HepG2 (cell line): ENCODE data around the gene NT5DC2. TPM values are rescaled to one million over a fixed set of nuclear protein-coding genes. Genes with fewer than 3 reads are reported as not detected.

Experiments
- ATAC-seq: fragments of 200-7000 bp; cut with Tn5 transposase; 3 replicates; pipeline ENCODE4 v1.9.1; 2020; ENCODE audit warnings: mild to moderate bottlenecking, moderate library complexity
- BruUV-seq: library from RNA; stranded (reverse); fragments of 400-500 nt; replicated peaks from 2 replicates; lab custom pipeline; 2021; lab: Mats Ljungman, UMichigan
- CTCF ChIA-PET: fragments of 300-600 bp; formaldehyde crosslinking; extraction: SDS; loops from one replicate; lab custom pipeline; 2021; ENCODE audit warnings: low total read pairs, inconsistent platforms, low intra/inter-chr PET ratio; lab: Yijun Ruan, JAX
- POLR2A ChIA-PET: fragments of 350-600 bp; sonication (Branson Sonifier 250); formaldehyde crosslinking; loops from one replicate; lab custom pipeline; 2020; ENCODE audit warnings: antibody characterized with exemption, inconsistent platforms; lab: Yijun Ruan, JAX
- DNase-seq: peaks from one replicate; pipeline ENCODE4 v3.0.0-alpha.2; 2015; ENCODE audit warnings: low spot score
- FAIRE-seq: peaks from 3 replicates; lab custom pipeline; 2011; peaks lifted over from hg19 to GRCh38; lab: Jason Lieb, UNC
- H2AFZ ChIP-seq: one replicate; pipeline ENCODE4 v1.6.1; 2011; ENCODE audit warnings: low read length, inconsistent platforms
- H3K27ac ChIP-seq: fragments of 300-600 bp; 3 replicates; pipeline ENCODE4 v1.8.0; 2011; ENCODE audit warnings: mixed run types, mild to moderate bottlenecking, mixed read lengths, low read length, inconsistent platforms; ENCODE audit not compliant: insufficient read depth; ENCODE audit errors: extremely low read length
- H3K27me3 ChIP-seq, 2 experiments: fragments of 200-600 bp in 1 of 2; 2 replicates in 1 of 2; 3 replicates in 1 of 2; pipeline versions ENCODE4 v1.6.0 to v1.8.0; 2011; ENCODE audit warnings: low read length in 2 of 2, mild to moderate bottlenecking in 2 of 2, moderate library complexity in 2 of 2, inconsistent platforms in 1 of 2; ENCODE audit not compliant: insufficient read depth in 2 of 2, control insufficient read depth in 1 of 2
- H3K36me3 ChIP-seq, 2 experiments: fragments of 200-600 bp in 1 of 2; replicated peaks in 1 of 2; 2 replicates in 1 of 2; 3 replicates in 1 of 2; pipeline versions ENCODE4 v1.5.1 to v1.8.0; 2011; ENCODE audit warnings: low read length in 2 of 2, inconsistent platforms in 1 of 2; ENCODE audit not compliant: insufficient read depth in 2 of 2, control insufficient read depth in 1 of 2
- H3K4me1 ChIP-seq: 2 replicates; pipeline ENCODE4 v1.5.1; 2012; ENCODE audit warnings: low read length, inconsistent platforms; ENCODE audit not compliant: insufficient read depth
- H3K4me2 ChIP-seq: 2 replicates; pipeline ENCODE4 v1.6.0; 2011; ENCODE audit warnings: low read depth, low read length, inconsistent platforms
- H3K4me3 ChIP-seq, 3 experiments: fragments of 200-600 bp in 1 of 3; sonication (generic), shearing (Covaris generic) in 1 of 3; replicated peaks in 1 of 3; 2 replicates each; pipeline ENCODE4 v1.5.1; 2011 to 2016; ENCODE audit warnings: low read length in 3 of 3, inconsistent platforms in 2 of 3, low read depth in 2 of 3, mild to moderate bottlenecking in 2 of 3, control low read depth in 1 of 3, mixed read lengths in 1 of 3; ENCODE audit not compliant: insufficient read depth in 1 of 3
- H3K79me2 ChIP-seq: one replicate; pipeline ENCODE4 v1.6.1; 2011; ENCODE audit warnings: low read length, inconsistent platforms; ENCODE audit not compliant: insufficient read depth
- H3K9ac ChIP-seq: 2 replicates; pipeline ENCODE4 v1.6.0; 2011; ENCODE audit warnings: mild to moderate bottlenecking, low read depth, low read length, inconsistent platforms; ENCODE audit not compliant: insufficient read depth
- H3K9me3 ChIP-seq: 2 replicates; pipeline ENCODE4 v1.5.1; 2012; ENCODE audit warnings: mild to moderate bottlenecking, low read length
- H4K20me1 ChIP-seq: 2 replicates; pipeline ENCODE4 v1.6.0; 2011; ENCODE audit warnings: inconsistent platforms, mild to moderate bottlenecking, low read length, moderate library complexity; ENCODE audit not compliant: insufficient read depth
- BORCS8-MEF2B ChIP-seq: sonication (generic); formaldehyde crosslinking; IDR thresholded peaks from 2 replicates; pipeline ENCODE4 v1.8.0; 2022; ENCODE audit warnings: mild to moderate bottlenecking, missing genetic modification reagents
- ETV5 ChIP-seq: IDR thresholded peaks from 2 replicates; pipeline ENCODE4 v1.6.1; 2018; ENCODE audit warnings: missing biosample characterization, missing genetic modification reagents, inconsistent platforms, borderline replicate concordance
- MAFK ChIP-seq, 2 experiments: IDR thresholded peaks in 1 of 2; conservative IDR thresholded peaks in 1 of 2; 2 replicates each; pipeline ENCODE4 v1.6.1; 2011; ENCODE audit warnings: improper control_type of control experiment in 2 of 2, low read length in 2 of 2
- MEF2D ChIP-seq: sonication (generic); formaldehyde crosslinking; IDR thresholded peaks from 2 replicates; pipeline ENCODE4 v1.5.1; 2020; ENCODE audit warnings: mild to moderate bottlenecking, missing genetic modification reagents
- REL ChIP-seq: sonication (generic); formaldehyde crosslinking; conservative IDR thresholded peaks from 2 replicates; pipeline ENCODE4 v1.8.0; 2022; ENCODE audit warnings: mild to moderate bottlenecking, missing genetic modification reagents, moderate library complexity
- ZNF709 ChIP-seq: sonication (generic); formaldehyde crosslinking; IDR thresholded peaks from 2 replicates; pipeline ENCODE4 v1.5.0; 2020; ENCODE audit warnings: mild to moderate bottlenecking, missing genetic modification reagents
- WGBS: methylation state at CpG from one replicate; pipeline ENCODE4 v1.1.6; 2017; ENCODE audit warnings: low lambda C conversion rate; 5-methylcytosine and 5-hydroxymethylcytosine counted together
- in situ Hi-C: cut with HindIII; loops from 2 replicates; pipeline ENCODE4 v1.10.0; 2017; ENCODE audit warnings: low pct_unique_long_range_greater_than_20kb; ENCODE audit not compliant: extremely low pct_ligation_motif_present
- intact Hi-C: fragments of 100-400 bp; cut with micrococcal nuclease; formaldehyde crosslinking; loops from one replicate; pipeline ENCODE4 v1.10.0; 2022; ENCODE audit not compliant: unreplicated experiment
- polyA plus RNA-seq, 8 experiments: library from polyadenylated mRNA; depleted of rRNA in 3 of 8; stranded (reverse) in 7 of 8; unstranded in 1 of 8; fragments of >200 nt; fragmentation: Illumina TruSeq in 4 of 8; extraction: Trizol in 4 of 8; gene quantifications; 2 replicates each; pipeline versions ENCODE4 v1.2.1 to v1.2.3, GENCODE V29; 2011 to 2016; ENCODE audit warnings: low read depth in 4 of 8, missing spikeins in 1 of 8, mixed read lengths in 1 of 8; ENCODE audit not compliant: insufficient read depth in 1 of 8
- total RNA-seq, 5 experiments: library from RNA; depleted of rRNA; stranded (reverse); fragments of >200 nt; fragmentation: Illumina TruSeq; extraction: Trizol; gene quantifications; 2 replicates each; pipeline ENCODE4 v1.2.3, GENCODE V29; 2016; ENCODE audit warnings: low read depth in 1 of 5
- TF ChIP-seq, protein P1 (sequence below): sonication (generic); formaldehyde crosslinking; IDR thresholded peaks from 2 replicates; pipeline ENCODE4 v1.9.0; 2021; ENCODE audit warnings: missing genetic modification reagents, mild to moderate bottlenecking, borderline replicate concordance
- TF ChIP-seq, protein P2 (sequence below): sonication (generic); formaldehyde crosslinking; IDR thresholded peaks from 2 replicates; pipeline ENCODE4 v1.5.0; 2020; ENCODE audit warnings: mild to moderate bottlenecking, low read depth, missing genetic modification reagents, borderline replicate concordance

The NT5DC2 gene
- total and polyA plus RNA-seq, 2 of the 13 experiments (the other 11 are each of a cell fraction or from before 2014, with no cell fraction given): 131 to 240 TPM

DNA sequence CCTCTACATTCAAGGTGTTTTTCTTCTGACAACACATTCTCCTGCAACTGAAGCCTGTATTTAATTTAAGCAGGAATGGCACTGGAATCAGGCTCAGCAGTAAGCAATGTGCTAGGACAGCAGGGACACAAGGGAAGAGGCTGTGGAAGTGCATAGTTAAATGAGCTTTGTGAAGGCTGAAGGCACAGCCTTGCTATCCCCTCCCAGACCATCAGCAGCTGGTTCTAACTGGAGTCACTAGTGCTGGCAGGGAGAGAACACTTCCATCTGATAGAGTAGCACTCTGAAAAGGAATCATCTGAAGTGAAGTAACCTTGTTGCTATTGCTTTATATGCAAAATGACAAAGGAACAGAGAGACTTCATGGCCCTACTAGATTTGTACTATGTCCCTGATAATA, 17.5 kb upstream of the NT5DC2 start (continued):
- TF ChIP-seq, protein P1, sequence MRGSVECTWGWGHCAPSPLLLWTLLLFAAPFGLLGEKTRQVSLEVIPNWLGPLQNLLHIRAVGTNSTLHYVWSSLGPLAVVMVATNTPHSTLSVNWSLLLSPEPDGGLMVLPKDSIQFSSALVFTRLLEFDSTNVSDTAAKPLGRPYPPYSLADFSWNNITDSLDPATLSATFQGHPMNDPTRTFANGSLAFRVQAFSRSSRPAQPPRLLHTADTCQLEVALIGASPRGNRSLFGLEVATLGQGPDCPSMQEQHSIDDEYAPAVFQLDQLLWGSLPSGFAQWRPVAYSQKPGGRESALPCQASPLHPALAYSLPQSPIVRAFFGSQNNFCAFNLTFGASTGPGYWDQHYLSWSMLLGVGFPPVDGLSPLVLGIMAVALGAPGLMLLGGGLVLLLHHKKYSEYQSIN (CRISPR knock-in tag): no peak
- no peak for TF ChIP-seq MEF2D (CRISPR knock-in tag)
- no peak for TF ChIP-seq REL (CRISPR knock-in tag)
- no peak for TF ChIP-seq BORCS8-MEF2B
- TF ChIP-seq ETV5: no peak
- TF ChIP-seq ZNF709 (CRISPR knock-in tag): no peak
- TF ChIP-seq, all 625 proteins: peak for 0

DNA sequence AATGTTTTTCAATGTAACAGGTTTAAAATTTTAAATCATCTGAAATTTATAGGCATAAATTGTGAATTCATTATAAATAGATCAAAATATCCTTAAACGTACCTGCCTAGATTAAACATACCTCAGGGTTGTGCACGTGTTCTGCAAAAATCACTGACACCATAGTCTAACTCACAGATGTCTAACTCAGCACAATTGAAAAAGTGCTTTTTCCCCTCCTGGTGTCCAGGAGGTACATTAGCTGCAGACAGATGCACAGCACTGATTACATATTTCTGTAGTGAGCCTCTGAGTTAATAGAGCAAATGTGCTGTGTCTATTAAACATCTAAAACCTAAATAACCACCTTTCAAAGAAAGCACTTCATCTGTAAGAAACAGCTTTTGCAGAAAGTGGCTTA, 13.5 kb upstream of the NT5DC2 start:
- no peak overlapping the region for H3K4me2 ChIP-seq
- TF ChIP-seq, protein P2, sequence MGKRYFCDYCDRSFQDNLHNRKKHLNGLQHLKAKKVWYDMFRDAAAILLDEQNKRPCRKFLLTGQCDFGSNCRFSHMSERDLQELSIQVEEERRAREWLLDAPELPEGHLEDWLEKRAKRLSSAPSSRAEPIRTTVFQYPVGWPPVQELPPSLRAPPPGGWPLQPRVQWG (CRISPR knock-in tag): no peak
- 0 out of 4 replicates have a peak, but pooled peaks of 1 of the 2 experiments have one; percentile 9 for TF ChIP-seq MAFK (conservative IDR thresholded peaks at IDR 0.05 in 1 of 2, IDR thresholded peaks at IDR 0.05 in 1 of 2; ENCODE audit: low read length in 2 of 2)
- H3K4me3 ChIP-seq: no peak overlapping the region
- no peak overlapping the region for H2AFZ ChIP-seq
- no peaks in the 10 kb centered on the region for H3K27me3 ChIP-seq
- WGBS: 94% methylated on average over 2 of the region's 2 CpGs
- FAIRE-seq: no peak
- ChIA-PET POLR2A (no interaction called here), CTCF (no interaction called here)
- no peak overlapping the region for H3K27ac ChIP-seq
- no peaks in the 10 kb centered on the region for H3K9me3 ChIP-seq
- no peak for DNase-seq
- H3K9ac ChIP-seq: no peak overlapping the region
- BruUV-seq: no TSS peak
- no peaks in the 10 kb centered on the region for H3K4me1 ChIP-seq
- no peak for ATAC-seq
- in situ Hi-C loops: no loop called here
- H3K36me3 ChIP-seq: peaks cover 15 to 32% of the 10 kb centered on the region in 2 experiments
- no peaks in the 10 kb centered on the region for H4K20me1 ChIP-seq
- no peaks in the 10 kb centered on the region for H3K79me2 ChIP-seq
- intact Hi-C loops: no loop called here
